Stimulated activated CD8-positive, alpha-beta memory T cell treated with anti-CD3 and anti-CD28 coated beads, Interleukin-15, amount 100 ng/mL, for 1 hour (primary cell): Measurements from ENCODE around the gene CMIP.

Source experiments
- DNase-seq: peaks from one replicate; pipeline ENCODE4 v3.0.0-alpha.2; 2020; ENCODE audit warnings: low read depth

Gene CMIP

DNA sequence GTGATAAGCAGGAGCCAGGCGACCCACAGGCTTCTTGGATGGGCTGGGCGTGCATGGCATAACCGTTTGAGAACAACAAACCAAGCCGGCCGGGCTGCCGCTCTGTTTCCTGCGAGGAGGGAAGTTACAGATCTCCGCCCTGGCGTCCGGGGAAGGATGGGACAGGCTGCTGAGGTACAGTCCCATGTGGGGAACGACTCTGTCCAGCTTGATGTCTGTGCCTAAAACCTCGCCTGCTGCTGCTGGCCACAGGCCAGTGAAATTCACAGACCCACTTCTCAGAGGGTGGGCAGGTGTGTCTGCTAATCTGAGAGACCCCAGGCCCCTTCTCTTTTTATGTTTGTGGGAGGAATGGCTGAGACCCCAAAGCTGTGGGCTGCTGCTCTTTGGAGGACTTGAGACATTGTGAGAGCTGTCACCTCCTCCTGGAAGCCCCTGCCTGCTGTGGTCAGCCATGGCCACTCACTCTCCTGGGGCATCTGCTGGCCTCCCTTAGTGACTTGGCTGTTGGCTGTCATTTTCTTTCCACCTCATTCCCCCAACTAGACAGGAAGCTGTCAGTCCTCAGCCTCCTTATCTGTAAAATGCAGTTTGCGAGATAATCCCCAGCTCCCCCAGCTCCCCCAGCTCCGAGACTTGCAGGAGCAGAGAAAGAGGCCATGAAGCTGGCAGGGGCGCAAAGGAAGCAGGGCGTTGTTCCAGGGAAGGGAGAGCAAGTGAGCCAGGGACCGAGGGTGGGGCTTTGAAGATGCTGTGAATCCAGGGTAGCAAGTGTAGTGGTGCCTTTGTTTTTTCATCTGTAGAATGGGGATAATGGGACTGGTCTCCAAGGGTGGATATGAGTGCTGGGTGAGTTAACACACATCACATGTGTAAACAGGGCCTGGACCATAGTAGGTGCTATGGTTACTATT is 51.0 kb downstream of the CMIP start:
- DNase-seq: no peak

DNA sequence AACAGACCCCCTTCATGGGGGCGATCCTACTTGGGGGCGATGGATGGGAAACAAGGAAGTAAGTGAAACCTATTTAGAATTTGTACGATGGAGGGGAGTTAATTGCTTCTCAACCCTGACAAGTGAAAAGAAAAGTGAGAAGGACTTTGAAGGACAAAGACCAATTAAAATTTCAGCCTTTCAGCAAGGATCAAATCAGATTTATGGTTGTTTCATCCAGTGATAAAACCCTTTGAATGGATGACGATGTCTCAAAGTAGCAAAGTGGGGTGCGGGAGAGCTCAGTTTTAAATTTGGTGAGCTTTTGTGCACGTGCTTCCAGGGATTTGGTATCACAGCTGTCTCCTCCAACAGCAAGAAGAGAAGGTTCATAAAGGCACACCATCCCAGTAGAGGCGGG is 51.7 kb downstream of the CMIP start:
- DNase-seq: no peak

DNA sequence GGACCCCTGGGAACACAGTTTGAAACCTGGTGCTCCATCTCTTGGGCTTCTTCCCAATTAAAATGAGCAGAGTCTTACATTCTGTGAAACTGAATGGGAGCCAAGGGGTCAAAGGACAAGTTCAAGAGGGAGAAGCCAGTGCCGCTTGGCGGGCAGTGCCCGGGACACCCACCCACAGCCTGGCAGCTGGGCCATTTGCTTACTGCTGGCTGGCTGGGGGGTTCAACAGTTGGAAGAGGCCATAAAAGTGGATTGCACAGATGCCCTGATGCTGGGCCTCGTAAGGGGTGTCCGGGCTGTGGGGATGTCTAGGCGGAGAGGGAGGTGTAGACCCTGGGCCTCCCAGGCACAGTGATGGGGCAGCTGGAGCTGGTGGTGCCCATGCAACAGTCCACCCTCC is 52.1 kb downstream of the CMIP start:
- DNase-seq: no peak

DNA sequence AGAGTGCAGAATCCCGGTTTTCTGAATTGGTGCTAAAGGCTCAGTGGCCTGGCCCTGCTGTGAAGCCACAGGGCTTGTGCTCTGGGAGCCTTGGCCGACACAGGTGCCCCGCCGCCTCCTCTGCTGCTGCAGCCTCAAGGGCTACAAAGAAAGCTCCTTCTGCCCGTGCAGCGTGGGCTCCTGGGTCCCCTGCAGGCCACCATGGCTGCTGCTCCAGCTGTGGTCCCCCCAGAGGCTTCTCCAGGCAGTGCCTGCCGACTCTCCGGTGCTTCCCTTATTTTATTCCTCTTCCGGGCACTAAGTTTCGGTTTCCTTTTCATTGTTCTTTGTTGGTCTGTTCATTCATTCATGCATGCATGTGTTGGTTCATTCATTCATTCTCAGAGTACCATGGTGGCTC is 53.1 kb downstream of the CMIP start:
- no peak for DNase-seq

GRCh38 chr16:81498351-81498750 is 53.7 kb downstream of the CMIP start:
- DNase-seq: no peak

DNA sequence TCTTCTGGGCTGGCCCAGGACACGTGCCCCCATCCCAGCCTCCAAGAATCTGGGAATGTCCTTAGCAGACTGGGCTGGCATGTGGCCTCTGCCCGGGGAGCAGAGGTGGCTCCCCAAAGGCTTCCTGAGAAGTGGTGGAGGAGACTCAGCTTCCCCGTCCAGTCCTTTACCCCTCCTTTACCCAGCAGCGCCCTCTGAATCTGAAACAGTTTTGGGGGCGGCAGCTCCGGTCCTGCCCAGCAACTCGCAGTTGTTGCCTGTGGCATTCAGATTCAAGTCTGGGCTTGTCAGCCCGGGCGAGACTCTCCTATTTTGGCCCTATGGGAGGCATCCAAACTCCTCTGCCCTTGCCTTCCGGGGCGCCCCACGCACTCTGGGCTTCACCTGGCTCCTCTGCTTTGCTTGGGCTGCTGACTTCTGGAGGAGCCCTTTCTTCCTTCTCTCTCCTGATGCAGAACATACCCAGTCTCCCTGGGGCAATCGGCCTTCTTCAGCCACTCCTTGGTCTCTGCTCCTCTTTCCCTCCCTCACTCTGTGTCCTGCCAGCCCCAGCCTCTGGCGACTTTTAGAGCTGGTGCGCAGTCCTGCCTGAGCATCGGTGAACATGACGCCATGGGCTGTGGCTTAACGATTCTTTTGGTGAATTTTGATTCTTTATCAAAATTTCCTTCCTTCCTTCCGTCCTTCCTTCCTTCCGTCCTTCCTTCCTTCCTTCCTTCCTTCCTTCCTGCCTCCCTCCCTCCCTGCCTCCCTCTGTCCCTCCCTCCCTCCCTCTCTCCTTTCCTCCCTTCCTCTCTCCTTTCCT is 55.2 kb downstream of the CMIP start:
- DNase-seq: no peak

DNA sequence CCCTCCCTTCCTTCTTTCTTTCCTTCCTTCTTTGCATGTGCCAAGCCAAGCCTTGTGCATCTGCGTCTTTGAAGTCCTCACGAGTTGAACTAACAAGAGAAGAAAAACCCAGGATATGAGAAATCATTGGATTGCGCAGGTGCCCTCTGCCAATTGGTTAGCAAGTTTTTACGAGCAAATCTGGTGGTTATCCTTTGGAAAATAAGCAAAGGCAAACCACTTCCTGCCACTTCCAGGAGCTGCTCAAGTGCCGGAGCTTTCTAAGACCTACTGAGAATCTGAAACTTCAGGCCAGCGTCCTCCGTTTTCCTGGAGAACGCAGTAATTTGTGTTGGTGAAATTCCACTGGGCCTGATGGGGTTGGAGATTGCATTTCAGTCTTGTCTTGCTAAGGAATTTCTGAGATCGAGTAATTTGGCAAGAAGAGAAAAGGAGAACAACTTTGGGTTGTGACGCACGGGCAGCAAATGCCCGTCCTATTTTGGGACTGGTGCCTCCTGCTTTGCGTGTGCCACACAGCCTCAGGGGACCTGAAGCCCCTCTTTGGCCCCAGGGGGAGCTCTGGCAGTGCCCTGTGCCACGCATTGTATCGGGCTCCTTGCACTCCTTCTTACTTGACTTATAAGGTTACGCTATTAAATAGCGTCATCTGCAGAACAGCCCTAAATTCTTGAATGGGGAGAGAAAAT is 56.4 kb downstream of the CMIP start:
- DNase-seq: no peak

DNA sequence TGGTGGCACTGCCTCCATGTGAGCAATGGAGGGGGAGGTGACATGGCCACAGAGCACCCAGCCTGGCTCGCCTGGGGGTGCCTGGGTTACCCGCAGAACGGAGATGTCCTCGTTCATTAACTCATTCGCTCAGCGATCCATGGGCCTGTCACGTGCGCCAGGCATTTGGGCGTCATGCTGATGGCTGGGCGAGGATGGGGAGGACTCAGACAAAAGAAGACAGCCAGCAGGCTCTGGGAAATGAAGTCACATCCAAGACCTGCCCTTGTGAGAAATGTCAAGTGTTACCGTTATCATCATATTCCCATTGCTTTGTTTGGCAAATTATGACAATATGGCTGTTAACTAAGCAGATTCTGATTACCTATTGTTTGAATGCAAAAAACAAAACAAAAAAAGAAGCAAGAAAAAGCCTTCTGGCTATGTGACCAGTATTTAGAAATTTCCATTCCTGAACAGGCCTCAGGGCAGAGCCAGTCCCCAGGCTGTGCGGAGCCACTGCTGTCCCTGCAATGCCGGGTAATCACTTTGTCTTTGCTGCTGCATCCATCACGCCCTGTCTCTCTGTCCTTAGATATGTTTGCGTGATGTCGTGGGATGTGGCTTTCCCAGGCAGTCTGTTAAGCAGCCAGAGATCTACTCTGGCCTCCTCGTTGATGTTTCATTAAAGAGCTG is 57.9 kb downstream of the CMIP start:
- no peak for DNase-seq

GRCh38 chr16:81505011-81505661 is 60.5 kb downstream of the CMIP start:
- no peak for DNase-seq

- no peak for DNase-seq
Measured at GRCh38 chr16:81509404-81509803, 64.8 kb downstream of the CMIP start.

DNA sequence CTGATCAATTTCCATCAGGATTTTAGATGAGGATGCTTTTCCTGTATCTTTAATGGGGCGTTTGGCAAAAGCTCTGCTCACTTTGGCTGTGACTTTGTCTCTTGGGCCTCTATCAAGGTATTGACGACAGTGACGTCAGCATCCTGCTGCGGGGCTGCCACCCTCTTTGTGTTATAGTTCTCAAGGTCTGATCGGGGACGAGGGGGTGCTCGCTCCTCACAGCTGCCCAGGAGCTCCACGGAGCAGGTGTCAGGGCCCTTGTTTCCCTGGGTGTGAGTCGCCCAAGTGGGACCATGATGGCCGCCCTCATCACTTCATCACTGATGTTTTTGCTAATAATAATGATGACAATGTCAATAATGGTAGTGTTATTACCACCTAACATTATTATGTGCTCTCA is 65.4 kb downstream of the CMIP start:
- DNase-seq: no peak

- no peak for DNase-seq
Measured at GRCh38 chr16:81511371-81511770, 66.8 kb downstream of the CMIP start.

- no peak for DNase-seq
Measured at GRCh38 chr16:81513204-81514040, 68.8 kb downstream of the CMIP start.

- no peak for DNase-seq
Measured at GRCh38 chr16:81514041-81514559, 69.5 kb downstream of the CMIP start.

- DNase-seq: no peak
Measured at GRCh38 chr16:81514568-81515258, 70.1 kb downstream of the CMIP start.

DNA sequence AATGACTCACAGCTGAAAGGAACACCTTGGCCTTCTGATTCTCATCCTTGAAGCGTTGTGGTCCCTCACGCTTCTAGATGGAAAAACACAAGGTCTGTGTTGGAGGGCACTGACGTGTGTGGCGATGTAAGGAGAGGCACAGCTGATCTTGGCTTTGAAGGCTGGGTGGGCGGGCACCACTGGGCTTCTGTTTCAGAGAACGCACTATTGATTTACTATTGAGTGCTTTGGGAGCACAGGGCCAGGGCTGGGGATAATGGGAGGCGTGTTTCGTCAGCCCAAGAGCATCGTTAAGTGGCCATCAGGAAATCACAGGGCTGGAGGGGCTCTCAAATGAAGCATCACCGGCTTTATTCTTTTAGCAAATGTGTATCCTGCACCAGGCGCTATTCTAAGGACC is 70.7 kb downstream of the CMIP start:
- DNase-seq: no peak

- DNase-seq: no peak
Measured at GRCh38 chr16:81515721-81516120, 71.1 kb downstream of the CMIP start.

GRCh38 chr16:81516478-81517149 is 72.0 kb downstream of the CMIP start:
- no peak for DNase-seq

DNA sequence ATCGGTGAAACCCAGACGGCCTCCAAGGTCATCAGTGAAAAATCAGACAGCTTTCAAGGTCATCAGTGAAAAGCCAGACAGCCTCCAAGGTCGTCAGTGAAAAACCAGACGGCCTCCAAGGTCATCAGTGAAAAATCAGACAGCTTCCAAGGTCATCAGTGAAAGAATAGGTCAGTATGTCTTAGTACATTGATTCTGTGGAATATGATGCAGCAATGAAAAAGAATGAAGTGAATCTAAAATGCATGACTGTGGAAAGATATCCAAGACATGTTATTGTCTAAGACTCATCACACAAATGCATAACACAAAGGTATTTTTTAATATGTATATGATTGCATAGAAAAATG is 72.5 kb downstream of the CMIP start:
- DNase-seq: no peak
